RPMI8226 (cell line): ENCODE results near the gene XRCC6.

Experiments used
- DNase-seq: peaks from one replicate; pipeline ENCODE4 v3.0.0-alpha.2; 2015

XRCC6 gene

GRCh38 chr22:41688365-41689211, 67.5 kb downstream of the XRCC6 start, which contains the start of gene SNU13:
TSS of gene SNU13 (minus strand) at chr22:41688867. CDS start at chr22:41688796, 71 bp downstream.
- peak; percentile 98 for DNase-seq

- no peak for DNase-seq
Observed at GRCh38 chr22:41690476-41690875, 69.4 kb downstream of the XRCC6 start.

- no peak for DNase-seq
Observed at GRCh38 chr22:41695211-41695610, 74.1 kb downstream of the XRCC6 start.

GRCh38 chr22:41696703-41697102, 75.6 kb downstream of the XRCC6 start:
- DNase-seq = no peak

GRCh38 chr22:41697126-41697775, 76.2 kb downstream of the XRCC6 start:
- DNase-seq = peak; percentile 88

DNA sequence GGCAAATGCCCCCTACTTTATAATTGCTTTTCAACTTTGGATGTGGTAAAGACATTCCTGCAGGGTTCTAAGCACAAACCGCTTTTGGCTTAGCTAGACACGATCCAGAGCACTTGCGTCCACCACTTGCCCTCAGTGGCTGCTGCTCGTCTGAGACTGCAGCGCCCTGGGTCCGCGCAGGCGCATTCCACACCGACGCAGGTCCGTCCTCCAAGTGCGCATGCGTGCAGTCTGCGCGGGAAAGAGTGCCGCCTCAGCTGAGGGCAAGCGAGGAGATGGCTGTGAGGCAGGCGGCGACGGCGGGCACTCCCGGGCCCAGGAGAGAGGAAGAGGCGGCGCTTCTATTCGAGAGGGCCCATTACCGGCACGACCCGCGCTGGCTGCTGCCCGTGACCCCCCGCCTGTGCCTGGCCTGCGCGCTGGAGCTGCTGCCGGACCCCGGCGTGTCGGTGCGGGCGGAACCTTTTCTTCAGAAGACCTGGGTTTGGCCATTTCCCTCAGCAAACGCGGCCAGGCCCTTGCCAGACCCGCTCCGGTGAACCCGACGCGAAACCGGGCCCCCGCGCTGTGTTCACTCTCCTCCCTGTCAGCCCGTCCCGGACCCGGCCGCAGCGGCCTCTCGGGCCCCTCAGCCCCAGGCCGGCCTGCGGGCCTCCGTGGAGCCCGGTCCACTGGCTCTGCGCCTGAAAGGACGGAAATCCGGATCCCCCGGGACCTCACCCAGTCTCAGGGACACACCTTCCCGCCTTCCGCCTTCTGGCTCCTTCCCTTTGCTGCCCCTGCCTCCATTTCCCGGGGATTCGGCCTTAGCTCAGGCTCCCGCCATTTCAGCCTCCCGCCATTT, 78.4 kb downstream of the XRCC6 start, which contains the start of gene MEI1:
MEI1 (plus strand) TSS at position 240 of the 844 bp plus-strand sequence; CDS start at position 276, 36 bp downstream.
- peak; percentile 47 for DNase-seq

DNA sequence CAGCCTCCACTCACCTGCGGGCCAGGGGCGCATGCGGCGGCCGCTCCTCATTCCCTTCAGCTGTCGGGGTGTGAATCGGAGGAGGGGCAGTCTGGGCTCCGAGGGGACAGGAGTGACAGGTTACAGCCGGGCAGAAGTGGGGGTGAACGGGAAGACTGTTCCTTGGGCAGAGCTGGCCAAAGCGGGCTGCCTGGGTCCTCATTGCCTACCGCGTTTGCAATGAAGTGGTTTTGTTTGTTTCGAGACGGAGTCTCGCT, 78.9 kb downstream of the XRCC6 start:
- DNase-seq = no peak

DNA sequence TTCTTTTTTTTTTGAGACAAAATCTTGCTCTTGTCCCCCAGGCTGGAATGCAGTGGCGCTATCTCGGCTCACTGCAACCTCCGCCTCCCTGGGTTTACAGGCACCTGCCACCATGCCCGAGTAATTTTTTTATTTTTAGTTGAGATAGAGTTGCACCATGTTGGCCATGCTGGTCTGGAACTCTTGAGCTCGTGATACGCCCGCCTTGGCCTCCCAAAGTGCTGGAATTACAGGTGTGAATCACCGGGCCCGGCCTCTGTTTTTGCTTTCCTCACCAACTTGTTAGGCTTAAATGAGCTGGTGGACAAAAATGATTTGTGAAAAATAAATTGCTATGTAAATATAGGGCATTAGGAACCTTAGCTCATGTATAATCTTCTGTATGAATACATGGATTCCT, 81.7 kb downstream of the XRCC6 start:
- no peak for DNase-seq

- DNase-seq = no peak
Observed at GRCh38 chr22:41709341-41709740, 88.2 kb downstream of the XRCC6 start.

DNA sequence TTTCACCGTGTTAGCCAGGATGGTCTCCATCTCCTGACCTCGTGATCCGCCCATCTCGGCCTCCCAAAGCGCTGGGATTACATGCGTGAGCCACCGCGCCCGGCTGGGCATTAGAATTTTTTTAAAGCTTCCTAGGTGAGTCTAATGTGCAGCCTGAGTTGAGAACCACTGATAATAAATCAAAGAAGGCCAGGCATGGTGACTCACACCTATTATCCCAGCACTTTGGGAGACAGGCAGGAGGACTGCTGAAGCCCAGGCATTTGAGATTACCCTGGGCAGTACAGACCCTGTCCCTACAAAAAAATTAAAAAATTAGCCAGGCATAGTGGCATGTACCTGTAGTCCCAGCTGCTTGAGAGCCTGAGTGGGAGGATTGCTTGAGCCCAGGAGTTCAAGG, 91.9 kb downstream of the XRCC6 start:
- DNase-seq = no peak
